ENCODE measurements around the gene TRPM4.
A peak's percentile ranks its signal among the peaks of the same experiment; 100 is the strongest.

Gene TRPM4

GRCh38 chr19:49113762-49114629 lies 43.6 kb upstream of the TRPM4 start, which contains the start of gene LIN7B (continued):
- no peak for TF ChIP-seq BCL11A (tag by site-specific recombination; IDR thresholded peaks at IDR 0.05; ENCODE audit: low read depth)
- no peak for TF ChIP-seq ZNF324 (tag by site-specific recombination; IDR thresholded peaks at IDR 0.05)
- TF ChIP-seq SALL2 (tag by site-specific recombination; IDR thresholded peaks at IDR 0.05; ENCODE audit: borderline replicate concordance) = no peak
- TF ChIP-seq, protein P1, sequence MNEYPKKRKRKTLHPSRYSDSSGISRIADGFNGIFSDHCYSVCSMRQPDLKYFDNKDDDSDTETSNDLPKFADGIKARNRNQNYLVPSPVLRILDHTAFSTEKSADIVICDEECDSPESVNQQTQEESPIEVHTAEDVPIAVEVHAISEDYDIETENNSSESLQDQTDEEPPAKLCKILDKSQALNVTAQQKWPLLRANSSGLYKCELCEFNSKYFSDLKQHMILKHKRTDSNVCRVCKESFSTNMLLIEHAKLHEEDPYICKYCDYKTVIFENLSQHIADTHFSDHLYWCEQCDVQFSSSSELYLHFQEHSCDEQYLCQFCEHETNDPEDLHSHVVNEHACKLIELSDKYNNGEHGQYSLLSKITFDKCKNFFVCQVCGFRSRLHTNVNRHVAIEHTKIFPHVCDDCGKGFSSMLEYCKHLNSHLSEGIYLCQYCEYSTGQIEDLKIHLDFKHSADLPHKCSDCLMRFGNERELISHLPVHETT (tag by site-specific recombination; IDR thresholded peaks at IDR 0.05) = 0 out of 2 replicates have a peak, but pooled peaks have one; percentile 15
- 0 out of 2 replicates have a peak, but pooled peaks have one; percentile 48 for TF ChIP-seq ZNF2 (tag by site-specific recombination; IDR thresholded peaks at IDR 0.05)
- TF ChIP-seq ZNF510 (tag by site-specific recombination; IDR thresholded peaks at IDR 0.05; ENCODE audit: insufficient replicate concordance) = no peak
- TF ChIP-seq GLIS2 (tag by site-specific recombination; IDR thresholded peaks at IDR 0.05) = peak; percentile 61; the same call in 1 of the 2 replicates
- TF ChIP-seq ZNF449 (tag by site-specific recombination; IDR thresholded peaks at IDR 0.05) = peak; percentile 76
- TF ChIP-seq ZNF133 (tag by site-specific recombination; IDR thresholded peaks at IDR 0.05) = no peak
- TF ChIP-seq BCL11B (tag by site-specific recombination; IDR thresholded peaks at IDR 0.05; ENCODE audit: low read depth) = peak; percentile 40; the same call in 1 of the 2 replicates
- TF ChIP-seq, protein P2, sequence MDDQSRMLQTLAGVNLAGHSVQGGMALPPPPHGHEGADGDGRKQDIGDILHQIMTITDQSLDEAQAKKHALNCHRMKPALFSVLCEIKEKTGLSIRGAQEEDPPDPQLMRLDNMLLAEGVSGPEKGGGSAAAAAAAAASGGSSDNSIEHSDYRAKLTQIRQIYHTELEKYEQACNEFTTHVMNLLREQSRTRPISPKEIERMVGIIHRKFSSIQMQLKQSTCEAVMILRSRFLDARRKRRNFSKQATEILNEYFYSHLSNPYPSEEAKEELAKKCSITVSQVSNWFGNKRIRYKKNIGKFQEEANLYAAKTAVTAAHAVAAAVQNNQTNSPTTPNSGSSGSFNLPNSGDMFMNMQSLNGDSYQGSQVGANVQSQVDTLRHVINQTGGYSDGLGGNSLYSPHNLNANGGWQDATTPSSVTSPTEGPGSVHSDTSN (CRISPR knock-in tag; IDR thresholded peaks at IDR 0.05) = peak; percentile 57; the same call in 1 of the 2 replicates
- no peak for TF ChIP-seq ZNF121 (tag by site-specific recombination; IDR thresholded peaks at IDR 0.05)
- TF ChIP-seq ZNF335 (tag by site-specific recombination; conservative IDR thresholded peaks at IDR 0.05) = peak; percentile 59
- TF ChIP-seq FEZF1 (tag by site-specific recombination; IDR thresholded peaks at IDR 0.05) = no peak
- peak; percentile 30; the same call in 1 of the 2 replicates for TF ChIP-seq ZNF660 (tag by site-specific recombination; IDR thresholded peaks at IDR 0.05)
- no peak for TF ChIP-seq ZNF341 (tag by site-specific recombination; IDR thresholded peaks at IDR 0.05; ENCODE audit: low read depth)
- TF ChIP-seq ZNF76 (tag by site-specific recombination; IDR thresholded peaks at IDR 0.05; ENCODE audit: borderline replicate concordance, low read depth) = no peak
- TF ChIP-seq ZNF157 (tag by site-specific recombination; IDR thresholded peaks at IDR 0.05) = no peak
- TF ChIP-seq ZEB2 (tag by site-specific recombination; IDR thresholded peaks at IDR 0.05) = peak; percentile 62
- no peak; the same call in 1 of the 2 replicates for TF ChIP-seq PRDM1 (tag by site-specific recombination; IDR thresholded peaks at IDR 0.05)
- TF ChIP-seq SP7 (tag by site-specific recombination; IDR thresholded peaks at IDR 0.05) = peak; percentile 64
- no peak for TF ChIP-seq GLI4 (tag by site-specific recombination; IDR thresholded peaks at IDR 0.05)
- TF ChIP-seq ZNF654 (tag by site-specific recombination; IDR thresholded peaks at IDR 0.05; ENCODE audit: low read depth) = no peak
- TF ChIP-seq ZNF16 (tag by site-specific recombination; IDR thresholded peaks at IDR 0.05; ENCODE audit: low read depth) = no peak
- TF ChIP-seq INSM2 (tag by site-specific recombination; IDR thresholded peaks at IDR 0.05) = no peak
- TF ChIP-seq ZNF488 (tag by site-specific recombination; IDR thresholded peaks at IDR 0.05) = no peak
- TF ChIP-seq ZNF677 (tag by site-specific recombination; IDR thresholded peaks at IDR 0.05) = 0 out of 2 replicates have a peak, but pooled peaks have one; percentile 35
- no peak for TF ChIP-seq ZNF560 (tag by site-specific recombination; IDR thresholded peaks at IDR 0.05; ENCODE audit: borderline replicate concordance)
- TF ChIP-seq ZBTB8A (tag by site-specific recombination; IDR thresholded peaks at IDR 0.05) = peak; percentile 84; the same call in 1 of the 2 replicates
- TF ChIP-seq SCRT1 (tag by site-specific recombination; IDR thresholded peaks at IDR 0.05; ENCODE audit: borderline replicate concordance) = 0 out of 2 replicates have a peak, but pooled peaks have one; percentile 44
- TF ChIP-seq ZNF184 (tag by site-specific recombination; IDR thresholded peaks at IDR 0.05) = no peak
- peak; percentile 56; the same call in 1 of the 2 replicates for TF ChIP-seq ZNF561 (tag by site-specific recombination; IDR thresholded peaks at IDR 0.05; ENCODE audit: borderline replicate concordance)

Measured in HEK293 (cell line).